RWPE2 (cell line): ENCODE measurements around the gene DDX41.

ENCODE experiments used
- ATAC-seq: fragments of 200-7000 bp; cut with Tn5 transposase; 3 replicates; pipeline ENCODE4 v1.9.1; 2021; ENCODE audit warnings: low read depth
- DNase-seq: peaks from one replicate; pipeline ENCODE4 v3.0.0-alpha.2; 2020; ENCODE audit warnings: low spot score
- H3K27ac ChIP-seq: fragments of 450-650 bp; 2 replicates; pipeline ENCODE4 v1.5.1; 2017; ENCODE audit warnings: mild to moderate bottlenecking; ENCODE audit not compliant: poor library complexity, severe bottlenecking
- H3K27me3 ChIP-seq: fragments of 250-450 bp; sonication (Bioruptor Pico); 2 replicates; pipeline ENCODE4 v1.5.1; 2021; ENCODE audit warnings: mild to moderate bottlenecking, moderate library complexity; ENCODE audit not compliant: insufficient read depth, poor library complexity, severe bottlenecking
- H3K36me3 ChIP-seq: fragments of 250-450 bp; sonication (Bioruptor Pico); 2 replicates; pipeline ENCODE4 v1.5.1; 2020; ENCODE audit warnings: low read depth, mild to moderate bottlenecking, moderate library complexity
- H3K4me1 ChIP-seq: fragments of 250-450 bp; sonication (Bioruptor Pico); 2 replicates; pipeline ENCODE4 v1.5.1; 2021; ENCODE audit warnings: mild to moderate bottlenecking, moderate library complexity; ENCODE audit not compliant: insufficient read depth, poor library complexity, severe bottlenecking
- H3K4me3 ChIP-seq: fragments of 250-450 bp; sonication (Bioruptor Pico); 2 replicates; pipeline ENCODE4 v1.5.1; 2021; ENCODE audit warnings: mild to moderate bottlenecking, moderate library complexity; ENCODE audit not compliant: severe bottlenecking
- H3K9me3 ChIP-seq: fragments of 250-450 bp; sonication (Bioruptor Pico); 2 replicates; pipeline ENCODE4 v1.5.1; 2021; ENCODE audit warnings: mild to moderate bottlenecking, moderate library complexity; ENCODE audit not compliant: severe bottlenecking
- CTCF ChIP-seq: fragments of 450-650 bp; IDR thresholded peaks from one replicate; pipeline ENCODE4 v1.5.1; 2017; ENCODE audit warnings: mild to moderate bottlenecking, moderate library complexity; ENCODE audit not compliant: poor library complexity, severe bottlenecking

DDX41 gene

GRCh38 chr5:177472460-177473442, 44.0 kb downstream of the DDX41 start:
- Histone ChIP-seq H3K9me3 (no peaks in the 10 kb centered on the region), H3K27ac (peak overlapping the region; percentile 69), H3K4me1 (peaks cover 15% of the 10 kb centered on the region), H3K36me3 (peaks cover 15% of the 10 kb centered on the region), H3K27me3 (no peaks in the 10 kb centered on the region), H3K4me3 (peak overlapping the region; percentile 97)
- ATAC-seq = peak; percentile 24
- DNase-seq = no peak
- TF ChIP-seq CTCF = no peak

GRCh38 chr5:177471610-177472356, 45.0 kb downstream of the DDX41 start:
- peak overlapping the region; percentile 69 for H3K27ac ChIP-seq
- no peak for ATAC-seq

GRCh38 chr5:177470759-177471536, 45.8 kb downstream of the DDX41 start:
- H3K36me3 ChIP-seq = peaks cover 32% of the 10 kb centered on the region
- no peak overlapping the region for H3K4me3 ChIP-seq
- peaks cover 15% of the 10 kb centered on the region for H3K4me1 ChIP-seq
- peak overlapping the region; percentile 69 for H3K27ac ChIP-seq
- H3K27me3 ChIP-seq = no peaks in the 10 kb centered on the region
- H3K9me3 ChIP-seq = no peaks in the 10 kb centered on the region
- no peak for TF ChIP-seq CTCF
- ATAC-seq = no peak
- no peak for DNase-seq

More at GRCh38 chr5:177471610-177472356, 45.0 kb downstream of the DDX41 start:
- H3K9me3 ChIP-seq = no peaks in the 10 kb centered on the region
- H3K4me3 ChIP-seq = peak overlapping the region; percentile 97
- peaks cover 15% of the 10 kb centered on the region for H3K4me1 ChIP-seq
- TF ChIP-seq CTCF = no peak
- DNase-seq = no peak
- H3K27me3 ChIP-seq = no peaks in the 10 kb centered on the region
- H3K36me3 ChIP-seq = peaks cover 24% of the 10 kb centered on the region

GRCh38 chr5:177469750-177470525, 46.8 kb downstream of the DDX41 start:
- ATAC-seq (no peak), DNase-seq (no peak)
- no peak for TF ChIP-seq CTCF
- Histone ChIP-seq H3K9me3 (no peaks in the 10 kb centered on the region), H3K27ac (peak overlapping the region; percentile 69), H3K36me3 (peaks cover 43% of the 10 kb centered on the region), H3K27me3 (no peaks in the 10 kb centered on the region), H3K4me3 (no peak overlapping the region), H3K4me1 (peaks cover 15% of the 10 kb centered on the region)
